Subcutaneous adipose tissue (tissue), 4 donors: ENCODE measurements around the gene SLC35A5. TPM values are rescaled to one million over a fixed set of nuclear protein-coding genes. Genes with fewer than 3 reads are reported as not detected.

Source experiments
- total RNA-seq, 4 donors: library from RNA; depleted of rRNA; stranded (reverse); fragments of >200 nt; gene quantifications; one replicate each; pipeline ENCODE4 v1.1.0, GENCODE V29; 2016
- TF ChIP-seq, protein P1 (sequence below): fragments of 450-650 bp; IDR thresholded peaks from one replicate; pipeline ENCODE4 v1.5.1; 2016; ENCODE audit warnings: low read depth, mild to moderate bottlenecking, control low read depth, antibody characterized with exemption, moderate library complexity

SLC35A5 gene
- total RNA-seq, 4 donors from 2014 or later: 26.6 to 42.6 (median 37.6) TPM

DNA sequence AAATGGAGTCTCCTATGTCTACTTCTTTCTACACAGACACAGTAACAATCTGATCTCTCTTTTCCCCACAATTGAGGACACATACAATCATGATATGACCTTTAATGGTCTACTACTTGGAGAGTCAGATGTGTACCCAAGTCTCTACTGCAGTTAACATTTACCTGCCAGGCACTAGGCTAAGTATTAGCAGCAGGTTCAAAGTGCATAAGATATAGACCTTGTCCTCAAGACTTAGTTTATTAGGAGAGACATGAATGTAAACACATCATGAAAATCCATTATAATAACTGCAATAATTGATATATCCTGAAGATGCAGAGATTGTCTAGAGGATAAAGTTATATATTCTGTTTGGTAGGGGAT, 3.1 kb downstream of the SLC35A5 start:
- TF ChIP-seq, protein P1, sequence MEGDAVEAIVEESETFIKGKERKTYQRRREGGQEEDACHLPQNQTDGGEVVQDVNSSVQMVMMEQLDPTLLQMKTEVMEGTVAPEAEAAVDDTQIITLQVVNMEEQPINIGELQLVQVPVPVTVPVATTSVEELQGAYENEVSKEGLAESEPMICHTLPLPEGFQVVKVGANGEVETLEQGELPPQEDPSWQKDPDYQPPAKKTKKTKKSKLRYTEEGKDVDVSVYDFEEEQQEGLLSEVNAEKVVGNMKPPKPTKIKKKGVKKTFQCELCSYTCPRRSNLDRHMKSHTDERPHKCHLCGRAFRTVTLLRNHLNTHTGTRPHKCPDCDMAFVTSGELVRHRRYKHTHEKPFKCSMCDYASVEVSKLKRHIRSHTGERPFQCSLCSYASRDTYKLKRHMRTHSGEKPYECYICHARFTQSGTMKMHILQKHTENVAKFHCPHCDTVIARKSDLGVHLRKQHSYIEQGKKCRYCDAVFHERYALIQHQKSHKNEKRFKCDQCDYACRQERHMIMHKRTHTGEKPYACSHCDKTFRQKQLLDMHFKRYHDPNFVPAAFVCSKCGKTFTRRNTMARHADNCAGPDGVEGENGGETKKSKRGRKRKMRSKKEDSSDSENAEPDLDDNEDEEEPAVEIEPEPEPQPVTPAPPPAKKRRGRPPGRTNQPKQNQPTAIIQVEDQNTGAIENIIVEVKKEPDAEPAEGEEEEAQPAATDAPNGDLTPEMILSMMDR: no peak

DNA sequence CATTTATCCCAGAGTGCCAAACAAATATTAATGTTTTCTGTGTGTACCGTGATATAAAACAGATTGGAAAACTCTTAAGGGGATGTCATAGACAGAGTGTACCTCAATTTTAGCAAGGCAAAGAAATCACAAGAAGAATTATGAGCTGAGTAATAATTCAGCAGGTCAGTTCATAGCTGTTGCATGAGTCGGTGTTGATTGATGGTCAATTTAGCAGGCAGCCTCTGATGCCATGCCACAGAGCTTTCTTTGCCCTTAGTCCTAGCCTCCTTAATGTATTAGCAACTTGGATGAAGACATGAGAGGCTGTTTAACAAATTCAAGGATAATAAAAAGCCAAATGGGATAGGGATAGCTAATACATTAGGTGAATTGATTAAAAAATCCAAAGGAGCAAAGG, 6.8 kb downstream of the SLC35A5 start:
- TF ChIP-seq, protein P1: no peak

DNA sequence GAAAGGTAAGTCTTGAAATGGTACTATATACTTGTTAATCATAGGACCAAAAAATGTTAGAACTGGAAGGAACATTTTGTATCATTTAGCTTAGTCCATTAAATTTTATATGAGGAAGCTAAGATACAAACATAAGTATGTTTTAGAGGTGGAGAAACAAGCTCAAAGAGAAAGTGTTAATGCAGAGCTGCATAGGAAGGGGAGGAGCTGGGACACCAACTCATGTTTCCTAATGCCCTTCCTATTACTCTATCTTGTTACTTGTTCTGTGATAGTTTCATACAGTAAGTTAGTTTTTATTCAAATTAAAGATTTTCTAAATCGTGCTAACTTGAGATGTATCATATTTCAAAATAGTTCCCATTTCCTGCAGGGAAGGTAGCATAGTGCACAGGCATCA, 7.4 kb downstream of the SLC35A5 start:
- TF ChIP-seq, protein P1: no peak

DNA sequence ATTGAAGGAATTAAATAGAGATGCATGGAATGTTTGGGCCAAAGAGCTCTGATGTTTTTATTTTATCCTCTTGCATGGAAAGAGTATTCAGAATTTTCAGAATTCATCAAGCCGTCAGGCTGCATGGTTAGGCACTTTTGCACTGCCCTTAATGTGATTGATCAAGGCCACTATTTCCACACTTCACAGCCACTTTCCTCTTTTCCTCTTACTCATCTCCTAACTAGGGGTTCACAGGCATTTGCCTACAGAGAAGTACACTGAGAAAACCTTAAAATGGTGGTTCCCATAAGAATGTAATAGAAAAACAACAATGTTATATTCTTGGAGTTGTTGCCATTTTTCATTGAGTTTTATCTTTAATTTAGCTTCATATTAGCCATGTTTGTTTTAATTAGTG, 10.9 kb downstream of the SLC35A5 start:
- TF ChIP-seq, protein P1: no peak

DNA sequence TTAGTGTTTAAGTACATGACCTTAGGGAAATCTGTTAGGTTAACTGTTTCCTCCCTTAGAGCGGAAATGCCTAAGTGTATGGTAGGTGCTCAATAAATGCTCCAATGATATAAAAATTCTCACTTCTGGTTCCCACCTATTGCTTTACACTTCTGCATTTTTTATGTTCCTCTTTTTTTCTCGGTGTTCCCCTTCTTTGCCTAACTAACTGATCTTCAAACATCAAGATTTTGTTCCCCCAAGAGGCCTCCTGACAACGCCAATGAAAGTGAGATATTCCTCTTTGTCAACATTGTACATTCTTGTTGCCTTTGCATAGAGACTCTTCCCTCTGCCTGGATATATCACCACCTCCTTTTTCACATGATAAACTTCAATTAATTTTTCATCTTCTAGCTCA, 17.4 kb downstream of the SLC35A5 start:
- TF ChIP-seq, protein P1: no peak

DNA sequence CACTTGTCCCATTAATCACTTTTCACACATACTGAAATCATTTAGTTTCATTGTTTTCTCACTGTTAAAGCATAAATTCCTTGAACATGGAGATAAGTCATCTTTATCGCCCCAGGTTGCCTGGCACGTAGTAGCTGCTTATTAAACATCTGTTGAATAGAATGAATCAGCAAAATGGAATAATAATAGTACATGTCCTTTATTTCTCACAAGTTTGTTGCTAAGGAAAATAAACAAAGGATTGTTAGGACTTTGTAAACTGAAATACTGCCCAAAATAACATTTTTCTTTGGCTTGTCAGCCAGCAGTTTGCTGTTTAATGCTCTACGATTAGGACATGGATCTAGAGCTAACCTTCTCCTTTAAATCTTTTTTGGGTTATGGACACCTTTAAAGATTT, 17.9 kb downstream of the SLC35A5 start:
- TF ChIP-seq, protein P1: no peak

DNA sequence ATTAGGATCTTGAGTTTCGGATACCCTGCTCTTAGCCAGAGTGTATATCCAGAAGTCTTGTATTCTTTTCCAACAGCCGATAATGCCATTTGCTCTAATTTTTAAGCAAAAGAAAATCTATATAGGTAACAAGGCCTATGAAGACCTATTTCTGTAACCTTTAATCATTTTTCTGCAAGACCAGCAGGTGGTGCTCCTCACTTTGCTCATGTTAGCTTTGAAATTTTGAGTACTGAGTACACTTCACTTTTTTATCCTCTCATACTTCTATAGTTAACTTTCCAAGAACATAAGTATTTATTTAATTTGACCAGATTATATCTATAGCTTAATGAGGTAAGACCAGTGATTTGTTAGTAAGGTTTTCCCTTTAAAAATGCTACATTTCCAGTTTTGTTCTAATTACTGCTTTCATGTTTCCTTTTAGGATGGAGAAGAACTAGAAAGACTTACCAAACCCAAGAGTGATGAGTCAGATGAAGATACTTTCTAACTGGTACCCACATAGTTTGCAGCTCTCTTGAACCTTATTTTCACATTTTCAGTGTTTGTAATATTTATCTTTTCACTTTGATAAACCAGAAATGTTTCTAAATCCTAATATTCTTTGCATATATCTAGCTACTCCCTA, 20.5 kb downstream of the SLC35A5 start:
- TF ChIP-seq, protein P1: no peak
